HFFc6 (cell line): ENCODE data around the gene TMEM175. TPM values are rescaled to one million over a fixed set of nuclear protein-coding genes. Genes with fewer than 3 reads are reported as not detected.
A peak's percentile ranks its signal among the peaks of the same experiment; 100 is the strongest.

Experiments
- DNase-seq: peaks from one replicate; pipeline ENCODE4 v3.0.0-alpha.2; 2018
- H3K27ac Mint-ChIP-seq: 2 replicates; pipeline ENCODE4 v1.8.0; 2020; ENCODE audit warnings: mild to moderate bottlenecking, mixed read lengths
- H3K27me3 Mint-ChIP-seq: 2 replicates; pipeline ENCODE4 v1.8.0; 2021; ENCODE audit warnings: mild to moderate bottlenecking, moderate library complexity, mixed read lengths; ENCODE audit not compliant: insufficient read depth
- H3K36me3 Mint-ChIP-seq: 2 replicates; pipeline ENCODE4 v1.8.0; 2021; ENCODE audit warnings: low read depth, mixed read lengths
- H3K4me1 Mint-ChIP-seq: 2 replicates; pipeline ENCODE4 v1.8.0; 2020; ENCODE audit warnings: low read depth, mixed read lengths
- H3K4me3 Mint-ChIP-seq: 2 replicates; pipeline ENCODE4 v1.8.0; 2020; ENCODE audit warnings: mild to moderate bottlenecking, moderate library complexity, mixed read lengths
- H3K9me3 Mint-ChIP-seq: 2 replicates; pipeline ENCODE4 v1.8.0; 2020; ENCODE audit warnings: mild to moderate bottlenecking, mixed read lengths
- total RNA-seq, 6 experiments: library from RNA; stranded (reverse); fragmentation: NEBNext Ultra II Directional; extraction: Animal tissue kit (Norgen Biotek cat#: 25700); gene quantifications; 2 replicates in 1 of 6; 3 replicates in 5 of 6; pipeline ENCODE4 v1.2.3, GENCODE V29; 2021
- TF ChIP-seq, protein P1 (sequence below): fragments of 200-600 bp; sonication (generic); IDR thresholded peaks from 2 replicates; pipeline ENCODE4 v1.5.0; 2021; ENCODE audit warnings: antibody characterized with exemption, mild to moderate bottlenecking

Gene TMEM175
- total RNA-seq, 6 experiments from 2014 or later: 27.8 to 41.8 (median 34.1) TPM

DNA sequence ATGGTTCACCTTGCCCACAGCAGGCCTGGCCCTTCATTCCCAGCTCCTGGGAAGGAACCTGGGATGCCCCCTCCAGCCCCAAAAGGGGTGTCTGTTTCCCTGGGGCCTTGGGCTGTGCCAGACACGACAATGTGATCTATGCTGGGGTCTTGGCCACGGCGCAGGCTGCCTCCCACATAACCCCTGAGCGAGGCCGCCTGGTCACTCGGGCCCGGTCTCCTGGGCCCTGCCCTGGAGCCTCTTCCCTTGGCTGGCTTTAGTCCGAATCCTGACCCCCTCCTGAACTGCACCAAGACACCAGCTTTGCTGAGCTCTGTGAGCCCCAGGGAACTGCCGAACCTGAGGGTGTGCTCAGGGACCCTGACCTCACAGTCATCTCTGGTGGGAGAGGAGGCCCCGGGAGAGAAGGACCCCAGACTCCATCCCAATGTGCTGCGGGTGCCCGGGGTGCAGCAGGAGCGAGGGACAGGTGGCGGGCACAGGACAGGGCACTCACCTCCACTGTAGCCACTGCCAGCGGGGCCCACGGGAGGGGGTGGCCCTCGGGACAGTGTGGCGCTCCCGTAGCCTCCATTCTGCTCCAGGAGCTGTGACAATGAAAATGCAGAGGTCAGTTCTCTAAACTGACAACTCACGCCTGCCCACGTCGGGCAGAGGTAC, 42.1 kb upstream of the TMEM175 start:
- Mint-ChIP-seq H3K27ac (no peak overlapping the region), H3K36me3 (peaks cover 19% of the 10 kb centered on the region), H3K4me1 (no peaks in the 10 kb centered on the region), H3K9me3 (no peaks in the 10 kb centered on the region), H3K4me3 (no peak overlapping the region), H3K27me3 (no peaks in the 10 kb centered on the region; the same call in 1 of the 2 replicates)
- DNase-seq: no peak
- TF ChIP-seq, protein P1, sequence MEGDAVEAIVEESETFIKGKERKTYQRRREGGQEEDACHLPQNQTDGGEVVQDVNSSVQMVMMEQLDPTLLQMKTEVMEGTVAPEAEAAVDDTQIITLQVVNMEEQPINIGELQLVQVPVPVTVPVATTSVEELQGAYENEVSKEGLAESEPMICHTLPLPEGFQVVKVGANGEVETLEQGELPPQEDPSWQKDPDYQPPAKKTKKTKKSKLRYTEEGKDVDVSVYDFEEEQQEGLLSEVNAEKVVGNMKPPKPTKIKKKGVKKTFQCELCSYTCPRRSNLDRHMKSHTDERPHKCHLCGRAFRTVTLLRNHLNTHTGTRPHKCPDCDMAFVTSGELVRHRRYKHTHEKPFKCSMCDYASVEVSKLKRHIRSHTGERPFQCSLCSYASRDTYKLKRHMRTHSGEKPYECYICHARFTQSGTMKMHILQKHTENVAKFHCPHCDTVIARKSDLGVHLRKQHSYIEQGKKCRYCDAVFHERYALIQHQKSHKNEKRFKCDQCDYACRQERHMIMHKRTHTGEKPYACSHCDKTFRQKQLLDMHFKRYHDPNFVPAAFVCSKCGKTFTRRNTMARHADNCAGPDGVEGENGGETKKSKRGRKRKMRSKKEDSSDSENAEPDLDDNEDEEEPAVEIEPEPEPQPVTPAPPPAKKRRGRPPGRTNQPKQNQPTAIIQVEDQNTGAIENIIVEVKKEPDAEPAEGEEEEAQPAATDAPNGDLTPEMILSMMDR: no peak

DNA sequence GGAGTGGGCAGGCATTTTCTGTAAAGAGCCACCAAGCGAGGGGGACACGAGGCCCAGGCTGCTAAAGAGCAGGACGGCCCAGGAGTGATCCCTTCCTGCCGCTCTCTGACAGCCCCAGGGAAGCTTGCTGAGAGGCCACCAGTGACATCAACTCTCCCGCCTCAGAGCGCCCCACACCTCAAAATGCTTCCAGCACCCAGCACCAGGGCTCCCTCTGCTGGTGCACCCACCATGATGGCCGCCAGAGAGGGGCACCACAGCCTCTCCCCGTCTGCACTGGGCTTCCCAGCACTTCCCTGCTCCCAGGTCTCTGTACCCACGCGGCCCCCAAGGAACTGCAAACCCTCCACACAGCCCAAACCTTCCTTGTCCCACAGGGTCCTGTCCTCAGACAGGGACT, 40.5 kb upstream of the TMEM175 start:
- Mint-ChIP-seq H3K36me3 (peaks cover 13% of the 10 kb centered on the region), H3K4me1 (no peaks in the 10 kb centered on the region), H3K4me3 (no peak overlapping the region), H3K27me3 (no peaks in the 10 kb centered on the region; the same call in 1 of the 2 replicates), H3K27ac (no peak overlapping the region), H3K9me3 (no peaks in the 10 kb centered on the region)
- TF ChIP-seq, protein P1: peak; percentile 59; the same call in 1 of the 2 replicates
- DNase-seq: no peak

DNA sequence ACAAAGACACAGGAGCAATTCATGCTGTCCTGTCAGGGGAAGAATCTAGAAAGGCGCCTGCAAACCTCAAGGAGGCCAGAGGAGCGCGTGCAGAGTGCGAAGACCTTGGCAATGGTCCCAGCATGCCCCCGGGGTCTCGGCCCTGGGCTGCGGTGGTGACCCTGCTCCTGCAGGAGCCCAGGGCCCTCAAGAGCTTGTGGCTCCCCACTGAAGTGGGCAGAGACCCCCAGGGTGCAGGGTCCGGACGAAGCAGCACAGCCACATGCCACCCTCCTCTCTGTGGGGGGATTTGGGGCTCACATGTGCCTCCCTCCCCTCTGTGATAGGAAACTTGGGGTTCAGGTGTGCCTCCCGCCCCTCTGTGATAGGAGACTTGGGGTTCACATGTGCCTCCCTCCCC, 39.5 kb upstream of the TMEM175 start:
- TF ChIP-seq, protein P1: no peak
- Mint-ChIP-seq H3K4me3 (no peak overlapping the region), H3K27me3 (no peaks in the 10 kb centered on the region; the same call in 1 of the 2 replicates), H3K4me1 (no peaks in the 10 kb centered on the region), H3K36me3 (peaks cover 3% of the 10 kb centered on the region), H3K27ac (no peak overlapping the region), H3K9me3 (no peaks in the 10 kb centered on the region)
- no peak for DNase-seq

DNA sequence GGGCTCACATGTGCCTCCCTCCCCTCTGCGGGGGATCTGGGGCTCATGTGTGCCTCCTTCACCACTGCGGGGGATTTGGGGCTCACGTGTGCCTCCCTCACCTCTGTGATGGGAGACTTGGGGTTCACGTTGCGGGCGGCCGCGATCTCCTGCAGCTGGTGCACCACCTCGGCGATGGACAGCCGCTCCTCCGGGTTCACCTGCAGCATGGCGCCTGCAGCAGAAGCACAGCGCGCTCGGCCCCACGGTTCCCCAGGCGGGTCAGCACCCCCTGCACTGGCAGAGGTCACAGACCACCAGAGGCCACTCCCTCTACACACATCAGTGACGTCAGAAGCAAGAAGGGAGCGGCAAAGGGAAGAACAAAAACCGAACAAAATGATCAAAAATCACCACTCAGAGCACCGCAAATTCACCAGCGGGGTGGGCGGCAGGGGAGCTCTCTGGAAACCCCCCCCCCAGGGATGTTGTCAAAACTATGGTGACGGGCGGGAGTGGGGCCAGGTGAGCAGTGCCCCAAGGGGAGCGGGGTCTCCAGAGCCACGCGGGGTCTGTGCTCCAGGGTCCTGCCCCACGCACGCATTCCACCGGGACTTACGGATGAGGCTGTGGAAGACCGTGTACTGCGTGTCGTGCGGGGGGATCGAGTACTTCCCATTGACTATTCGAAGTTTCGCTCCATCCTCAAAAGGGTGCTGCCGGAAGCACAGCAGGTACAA, 38.8 kb upstream of the TMEM175 start:
- Mint-ChIP-seq H3K4me3 (no peak overlapping the region), H3K27ac (no peak overlapping the region), H3K4me1 (no peaks in the 10 kb centered on the region), H3K9me3 (no peaks in the 10 kb centered on the region), H3K27me3 (no peaks in the 10 kb centered on the region; the same call in 1 of the 2 replicates), H3K36me3 (no peaks in the 10 kb centered on the region)
- TF ChIP-seq, protein P1: no peak
- DNase-seq: no peak

DNA sequence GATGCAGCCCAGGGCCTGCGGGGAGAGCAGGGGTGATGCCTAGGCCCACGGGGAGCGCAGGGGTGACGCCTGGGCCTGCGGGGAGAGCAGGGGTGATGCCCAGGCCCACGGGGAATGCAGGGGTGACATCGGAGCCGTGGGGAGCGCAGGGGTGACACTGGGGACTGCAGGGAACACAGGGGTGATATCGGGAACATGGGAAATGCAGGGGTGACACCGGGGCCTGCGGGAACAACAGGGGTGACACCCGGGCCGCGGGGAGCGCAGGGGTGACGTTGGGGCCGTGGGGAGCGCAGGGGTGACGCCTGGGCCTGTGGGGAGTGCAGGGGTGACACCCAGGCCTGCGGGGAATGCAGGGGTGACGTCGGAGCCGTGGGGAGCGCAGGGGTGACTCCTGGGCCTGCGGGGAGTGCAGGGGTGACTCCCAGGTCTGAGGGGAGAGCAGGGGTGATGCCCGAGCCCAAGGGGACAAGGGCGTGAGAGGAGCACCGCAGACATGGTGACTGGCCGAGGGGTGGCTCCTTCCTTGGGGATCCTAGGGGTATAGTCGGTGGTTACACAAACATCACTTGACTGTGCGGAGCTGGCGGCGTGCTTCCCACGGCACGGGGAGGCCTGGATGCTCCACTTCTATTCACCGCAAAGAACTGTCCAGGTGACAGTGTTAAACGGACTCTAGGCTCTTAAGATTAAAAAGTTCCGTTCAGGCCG, 38.1 kb upstream of the TMEM175 start:
- Mint-ChIP-seq H3K9me3 (no peaks in the 10 kb centered on the region), H3K4me1 (no peaks in the 10 kb centered on the region)
- DNase-seq: no peak

More for the DNA sequence above, 38.1 kb upstream of the TMEM175 start:
- H3K36me3 Mint-ChIP-seq: no peaks in the 10 kb centered on the region; the same call in 1 of the 2 replicates
- no peak overlapping the region for H3K4me3 Mint-ChIP-seq
- H3K27me3 Mint-ChIP-seq: no peaks in the 10 kb centered on the region; the same call in 1 of the 2 replicates
- H3K27ac Mint-ChIP-seq: no peak overlapping the region
- TF ChIP-seq, protein P1: no peak
